ENCODE data around the gene ZNF710. TPM values are rescaled to one million over a fixed set of nuclear protein-coding genes. Genes with fewer than 3 reads are reported as not detected.

The ZNF710 gene
- total RNA-seq, 1 experiment from 2014 or later, result 6.5 TPM

- in situ Hi-C loops (cut with HindIII; ENCODE audit: low pct_unique_long_range_greater_than_20kb, low sequenced_read_pairs), result no loop called here
- no peak for DNase-seq (ENCODE audit: low read depth, low spot score)
These were observed 5.9 kb downstream of the ZNF710 start for GRCh38 chr15:90007076-90007460.

GRCh38 chr15:90008607-90009006 is 7.5 kb downstream of the ZNF710 start:
- in situ Hi-C loops (cut with HindIII; ENCODE audit: low pct_unique_long_range_greater_than_20kb, low sequenced_read_pairs), result no loop called here
- DNase-seq (ENCODE audit: low read depth, low spot score), result no peak

- in situ Hi-C loops (cut with HindIII; ENCODE audit: low pct_unique_long_range_greater_than_20kb, low sequenced_read_pairs), result no loop called here
- DNase-seq (ENCODE audit: low read depth, low spot score), result no peak
These were observed 8.3 kb downstream of the ZNF710 start for GRCh38 chr15:90009301-90010022.

- no peak for DNase-seq (ENCODE audit: low read depth, low spot score)
- in situ Hi-C loops (cut with HindIII; ENCODE audit: low pct_unique_long_range_greater_than_20kb, low sequenced_read_pairs), result no loop called here
These were observed 10.6 kb downstream of the ZNF710 start for GRCh38 chr15:90011705-90012104.

- in situ Hi-C loops (cut with HindIII; ENCODE audit: low pct_unique_long_range_greater_than_20kb, low sequenced_read_pairs), result no loop called here
These were observed 12.4 kb downstream of the ZNF710 start for GRCh38 chr15:90013503-90013937.

GRCh38 chr15:90015294-90015693 is 14.2 kb downstream of the ZNF710 start:
- DNase-seq (ENCODE audit: low read depth, low spot score), result no peak
- in situ Hi-C loops (cut with HindIII; ENCODE audit: low pct_unique_long_range_greater_than_20kb, low sequenced_read_pairs), result no loop called here

More at GRCh38 chr15:90013503-90013937, 12.4 kb downstream of the ZNF710 start:
- no peak for DNase-seq (ENCODE audit: low read depth, low spot score)

GRCh38 chr15:90015749-90016148 is 14.6 kb downstream of the ZNF710 start:
- DNase-seq (ENCODE audit: low read depth, low spot score), result no peak
- in situ Hi-C loops (cut with HindIII; ENCODE audit: low pct_unique_long_range_greater_than_20kb, low sequenced_read_pairs), result no loop called here

GRCh38 chr15:90016721-90017120 is 15.6 kb downstream of the ZNF710 start:
- in situ Hi-C loops (cut with HindIII; ENCODE audit: low pct_unique_long_range_greater_than_20kb, low sequenced_read_pairs), result no loop called here

GRCh38 chr15:90018216-90018831 is 17.2 kb downstream of the ZNF710 start:
- in situ Hi-C loops (cut with HindIII; ENCODE audit: low pct_unique_long_range_greater_than_20kb, low sequenced_read_pairs), result no loop called here
- DNase-seq (ENCODE audit: low read depth, low spot score), result no peak

More at GRCh38 chr15:90016721-90017120, 15.6 kb downstream of the ZNF710 start:
- no peak for DNase-seq (ENCODE audit: low read depth, low spot score)

GRCh38 chr15:90019611-90020010 is 18.5 kb downstream of the ZNF710 start:
- no peak for DNase-seq (ENCODE audit: low read depth, low spot score)
- in situ Hi-C loops (cut with HindIII; ENCODE audit: low pct_unique_long_range_greater_than_20kb, low sequenced_read_pairs), result no loop called here

GRCh38 chr15:90020021-90020735 is 19.1 kb downstream of the ZNF710 start:
- in situ Hi-C loops (cut with HindIII; ENCODE audit: low pct_unique_long_range_greater_than_20kb, low sequenced_read_pairs), result no loop called here

GRCh38 chr15:90020936-90021507 is 19.9 kb downstream of the ZNF710 start:
- in situ Hi-C loops (cut with HindIII; ENCODE audit: low pct_unique_long_range_greater_than_20kb, low sequenced_read_pairs), result no loop called here
- no peak for DNase-seq (ENCODE audit: low read depth, low spot score)

More at GRCh38 chr15:90020021-90020735, 19.1 kb downstream of the ZNF710 start:
- no peak for DNase-seq (ENCODE audit: low read depth, low spot score)

- in situ Hi-C loops (cut with HindIII; ENCODE audit: low pct_unique_long_range_greater_than_20kb, low sequenced_read_pairs), result no loop called here
- no peak for DNase-seq (ENCODE audit: low read depth, low spot score)
These were observed 21.2 kb downstream of the ZNF710 start for GRCh38 chr15:90022345-90022744.

- no peak for DNase-seq (ENCODE audit: low read depth, low spot score)
- in situ Hi-C loops (cut with HindIII; ENCODE audit: low pct_unique_long_range_greater_than_20kb, low sequenced_read_pairs), result no loop called here
These were observed 22.0 kb downstream of the ZNF710 start for GRCh38 chr15:90022905-90023700.

GRCh38 chr15:90024406-90024805 is 23.3 kb downstream of the ZNF710 start:
- in situ Hi-C loops (cut with HindIII; ENCODE audit: low pct_unique_long_range_greater_than_20kb, low sequenced_read_pairs), result no loop called here
- DNase-seq (ENCODE audit: low read depth, low spot score), result no peak

- DNase-seq (ENCODE audit: low read depth, low spot score), result no peak
- in situ Hi-C loops (cut with HindIII; ENCODE audit: low pct_unique_long_range_greater_than_20kb, low sequenced_read_pairs), result no loop called here
These were observed 24.4 kb downstream of the ZNF710 start for GRCh38 chr15:90025489-90026033.

GRCh38 chr15:90028376-90028944 is 27.3 kb downstream of the ZNF710 start:
- in situ Hi-C loops (cut with HindIII; ENCODE audit: low pct_unique_long_range_greater_than_20kb, low sequenced_read_pairs), result no loop called here

More at GRCh38 chr15:90028376-90028944, 27.3 kb downstream of the ZNF710 start:
- no peak for DNase-seq (ENCODE audit: low read depth, low spot score)

Data from SK-MEL-5 (cell line).